Peyer's patch (tissue), 4 donors: Measurements from ENCODE around the gene COL5A2. TPM values are rescaled to one million over a fixed set of nuclear protein-coding genes. Genes with fewer than 3 reads are reported as not detected.

Experiments
- DNase-seq, 3 donors: peaks; one replicate each; pipeline ENCODE4 v3.0.0-alpha.2; 2017 to 2019
- H3K27ac ChIP-seq, 4 donors: fragments of 200-600 bp; sonication (generic); one replicate each; pipeline ENCODE4 v1.5.1; 2016 to 2019
- H3K27me3 ChIP-seq, 2 donors: fragments of 200-600 bp; sonication (generic); one replicate each; pipeline ENCODE4 v1.5.1; 2019
- H3K36me3 ChIP-seq, 3 donors: fragments of 200-600 bp; sonication (generic); one replicate each; pipeline ENCODE4 v1.5.1; 2016 to 2019
- H3K4me1 ChIP-seq, 4 donors: fragments of 200-600 bp; sonication (generic); one replicate each; pipeline ENCODE4 v1.5.1; 2016 to 2019
- H3K4me3 ChIP-seq, 4 donors: fragments of 200-600 bp; sonication (generic); 1 replicate in 3 of 4; 2 replicates in 1 of 4; pipeline ENCODE4 v1.5.1; 2016 to 2019; ENCODE audit warnings: mild to moderate bottlenecking in 1 of 4
- H3K9me3 ChIP-seq, 4 donors: fragments of 200-600 bp; sonication (generic); one replicate each; pipeline ENCODE4 v1.5.1; 2016 to 2019; ENCODE audit warnings: mild to moderate bottlenecking in 1 of 4
- CTCF ChIP-seq, 6 experiments: fragments of 450-650 bp in 4 of 6; fragments of 200-600 bp in 2 of 6; sonication (generic) in 1 of 6; IDR thresholded peaks; one replicate each; pipeline ENCODE4 v1.5.1; 2017 to 2019; ENCODE audit warnings: antibody characterized with exemption in 6 of 6, mild to moderate bottlenecking in 3 of 6, moderate library complexity in 1 of 6
- POLR2A ChIP-seq, 2 donors: fragments of 450-650 bp; IDR thresholded peaks; one replicate each; pipeline ENCODE4 v1.5.1; 2017; ENCODE audit warnings: antibody characterized with exemption in 2 of 2, mild to moderate bottlenecking in 2 of 2, moderate library complexity in 2 of 2
- total RNA-seq, 4 donors: library from RNA; depleted of rRNA; stranded (reverse); fragments of >200 nt; gene quantifications; one replicate each; pipeline ENCODE4 v1.1.0, GENCODE V29; 2016

Gene COL5A2
- total RNA-seq, 4 donors from 2014 or later = 10.2 to 53.6 (median 12.2) TPM

DNA sequence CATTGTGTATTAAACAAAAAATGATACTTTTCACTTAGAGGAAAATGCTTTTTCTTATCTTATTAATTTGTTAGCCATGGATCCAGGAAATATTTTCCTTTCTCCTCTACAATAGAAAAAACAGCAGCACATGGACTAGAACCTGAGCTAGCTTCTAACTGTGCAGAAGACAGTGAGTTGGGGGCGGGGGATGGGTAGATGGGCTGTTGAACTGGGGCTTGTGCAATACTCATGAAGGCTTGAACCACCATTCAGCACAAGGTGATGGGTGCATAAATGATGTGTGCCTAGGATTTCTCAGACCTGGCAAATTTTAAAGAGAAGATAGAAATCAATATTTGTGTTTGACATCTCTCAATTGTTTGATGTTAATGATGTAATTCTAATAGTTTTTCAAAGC is 42.0 kb downstream of the COL5A2 start:
- TF ChIP-seq POLR2A (IDR thresholded peaks at IDR 0.05) (no peak), CTCF (IDR thresholded peaks at IDR 0.05) (no peak)
- Histone ChIP-seq H3K27me3 (no peaks in the 10 kb centered on the region), H3K4me1 (no peaks in the 10 kb centered on the region), H3K27ac (no peak overlapping the region), H3K36me3 (no peaks in the 10 kb centered on the region), H3K9me3 (no peaks in the 10 kb centered on the region), H3K4me3 (no peak overlapping the region)
- no peak for DNase-seq

DNA sequence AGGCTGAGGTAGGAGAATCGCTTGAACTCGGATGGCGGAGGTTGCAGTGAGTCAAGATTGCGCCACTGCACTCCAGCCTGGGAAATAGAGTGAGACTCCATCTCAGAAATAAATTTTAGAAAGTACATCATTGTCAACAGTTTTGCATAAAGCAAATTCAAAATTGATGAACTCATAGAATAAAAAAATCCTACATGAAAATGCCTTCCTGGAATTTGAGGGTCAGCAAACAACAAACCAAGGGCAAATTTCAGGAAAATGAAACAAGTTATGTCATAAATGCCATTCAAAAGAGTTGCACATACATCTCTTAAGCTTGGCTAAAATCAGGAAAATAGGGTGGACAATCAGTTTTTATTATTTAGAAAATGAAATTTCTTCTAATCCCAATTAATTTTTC is 45.1 kb downstream of the COL5A2 start:
- Histone ChIP-seq H3K27ac (no peak overlapping the region), H3K27me3 (no peaks in the 10 kb centered on the region), H3K4me1 (no peaks in the 10 kb centered on the region), H3K9me3 (no peaks in the 10 kb centered on the region), H3K36me3 (no peaks in the 10 kb centered on the region), H3K4me3 (no peak overlapping the region)
- DNase-seq = no peak
- TF ChIP-seq CTCF (IDR thresholded peaks at IDR 0.05) (no peak), POLR2A (IDR thresholded peaks at IDR 0.05) (no peak)

- no peak for DNase-seq
- Histone ChIP-seq H3K4me1 (no peaks in the 10 kb centered on the region), H3K27me3 (no peaks in the 10 kb centered on the region), H3K9me3 (no peaks in the 10 kb centered on the region), H3K36me3 (no peaks in the 10 kb centered on the region), H3K4me3 (no peak overlapping the region), H3K27ac (no peak overlapping the region)
- TF ChIP-seq POLR2A (IDR thresholded peaks at IDR 0.05) (no peak), CTCF (IDR thresholded peaks at IDR 0.05) (no peak)
These were observed 47.6 kb downstream of the COL5A2 start for GRCh38 chr2:189131991-189132390.

DNA sequence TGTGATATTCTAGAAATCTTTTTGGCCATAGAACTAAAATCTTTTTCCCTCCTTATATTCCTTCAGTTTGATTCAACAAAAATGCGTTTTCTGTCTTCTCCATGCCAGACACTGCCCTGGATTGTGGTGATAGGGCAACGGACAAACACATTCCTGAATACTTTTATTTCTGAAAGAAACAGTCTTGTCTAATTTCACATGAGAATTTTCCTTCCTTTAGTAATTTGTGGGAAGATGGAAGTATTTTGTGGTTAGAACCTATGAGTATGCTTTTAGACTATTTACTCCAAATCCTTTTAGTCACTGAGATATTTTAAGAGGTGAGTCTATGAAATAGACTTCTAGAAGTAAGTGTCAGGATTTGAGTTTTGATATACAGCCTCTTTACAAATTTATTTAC is 49.6 kb downstream of the COL5A2 start:
- no peaks in the 10 kb centered on the region for H3K4me1 ChIP-seq
- no peak overlapping the region for H3K4me3 ChIP-seq
- no peaks in the 10 kb centered on the region for H3K9me3 ChIP-seq
- no peaks in the 10 kb centered on the region for H3K36me3 ChIP-seq
- TF ChIP-seq POLR2A (IDR thresholded peaks at IDR 0.05) (no peak), CTCF (IDR thresholded peaks at IDR 0.05) (no peak)
- H3K27me3 ChIP-seq = no peaks in the 10 kb centered on the region
- DNase-seq = no peak
- H3K27ac ChIP-seq = no peak overlapping the region

GRCh38 chr2:189128970-189129369 is 50.6 kb downstream of the COL5A2 start:
- no peaks in the 10 kb centered on the region for H3K9me3 ChIP-seq
- no peaks in the 10 kb centered on the region for H3K36me3 ChIP-seq
- H3K4me1 ChIP-seq = no peaks in the 10 kb centered on the region
- no peaks in the 10 kb centered on the region for H3K27me3 ChIP-seq
- no peak for DNase-seq
- no peak overlapping the region for H3K27ac ChIP-seq
- no peak for TF ChIP-seq CTCF (IDR thresholded peaks at IDR 0.05)
- no peak for TF ChIP-seq POLR2A (IDR thresholded peaks at IDR 0.05)
- H3K4me3 ChIP-seq = no peak overlapping the region

GRCh38 chr2:189127756-189128155 is 51.8 kb downstream of the COL5A2 start:
- no peak for TF ChIP-seq CTCF (IDR thresholded peaks at IDR 0.05)
- no peak for TF ChIP-seq POLR2A (IDR thresholded peaks at IDR 0.05)
- Histone ChIP-seq H3K27me3 (no peaks in the 10 kb centered on the region), H3K36me3 (no peaks in the 10 kb centered on the region), H3K27ac (no peak overlapping the region), H3K9me3 (no peaks in the 10 kb centered on the region), H3K4me3 (no peak overlapping the region), H3K4me1 (no peaks in the 10 kb centered on the region)
- DNase-seq = no peak
